ENCODE data around the gene ADORA2B. TPM values are rescaled to one million over a fixed set of nuclear protein-coding genes. Genes with fewer than 3 reads are reported as not detected.

The ADORA2B gene
- total and polyA plus RNA-seq, 5 experiments from 2014 or later = 0.23 to 2.2 (median 0.57) TPM; not detected in 2

DNA sequence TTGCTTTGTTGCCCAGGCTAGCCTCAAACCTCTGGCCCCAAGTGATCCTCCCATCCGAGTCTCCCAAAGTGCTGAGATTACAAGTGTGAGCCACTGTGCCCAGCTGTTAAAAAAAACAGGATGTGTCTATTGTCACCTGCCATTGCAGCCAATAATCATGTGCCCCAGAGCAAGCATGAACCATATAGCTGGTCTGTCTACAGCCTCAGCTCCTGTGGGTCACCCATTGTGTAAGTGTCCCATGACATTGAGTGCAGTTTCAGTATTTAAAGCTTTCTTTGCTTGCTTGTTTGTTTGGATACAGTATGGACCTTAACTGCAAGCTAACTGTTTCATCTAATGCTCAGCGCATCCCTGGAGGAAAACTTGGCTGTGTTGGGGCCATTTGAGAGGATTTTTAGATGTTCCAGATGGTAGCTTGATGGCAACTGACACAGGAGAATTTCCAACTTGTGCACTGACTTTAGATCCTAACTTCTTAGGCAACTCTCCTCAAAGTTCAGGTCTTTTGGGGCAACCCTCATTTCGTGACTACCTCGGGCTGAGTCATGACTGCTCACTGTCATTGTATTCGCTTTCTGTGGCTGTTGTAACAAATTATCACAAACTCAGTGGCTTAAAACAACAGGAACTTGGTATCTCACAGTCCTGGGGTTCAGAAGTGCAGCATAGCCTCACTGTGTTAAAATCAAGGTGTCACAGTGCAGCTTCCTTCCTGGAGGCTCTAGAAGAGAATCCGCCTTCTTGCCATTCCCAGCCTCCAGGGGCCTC lies 30.3 kb upstream of the ADORA2B start:
- no peak for ATAC-seq
- no peaks in the 10 kb centered on the region for H3K9me3 Mint-ChIP-seq
- H3K4me3 Mint-ChIP-seq = no peak overlapping the region
- H3K27me3 Mint-ChIP-seq = peaks cover 2 to 14% (median 8%) of the 10 kb centered on the region in 5 donors
- H3K36me3 Mint-ChIP-seq = no peaks in the 10 kb centered on the region
- H3K27ac Mint-ChIP-seq = peak overlapping the region in 1 of 10 donors; percentile 68
- DNase-seq = no peak
- POLR2A ChIA-PET = no interaction called here
- H3K4me1 Mint-ChIP-seq = peaks cover 0 to 2% (median 0%) of the 10 kb centered on the region in 4 donors

GRCh38 chr17:15915961-15916360 lies 29.0 kb upstream of the ADORA2B start:
- no peaks in the 10 kb centered on the region for H3K36me3 Mint-ChIP-seq
- H3K4me1 Mint-ChIP-seq = peaks cover 0 to 2% (median 0%) of the 10 kb centered on the region in 4 donors
- no peak overlapping the region for H3K27ac Mint-ChIP-seq
- ATAC-seq (no peak), DNase-seq (no peak)
- H3K27me3 Mint-ChIP-seq = peaks cover 5 to 18% (median 8%) of the 10 kb centered on the region in 5 donors
- POLR2A ChIA-PET = no interaction called here
- no peaks in the 10 kb centered on the region for H3K9me3 Mint-ChIP-seq
- H3K4me3 Mint-ChIP-seq = no peak overlapping the region

- H3K36me3 Mint-ChIP-seq = peaks cover 0 to 2% (median 0%) of the 10 kb centered on the region in 3 donors
Observed at GRCh38 chr17:15917021-15917437, 27.9 kb upstream of the ADORA2B start.

DNA sequence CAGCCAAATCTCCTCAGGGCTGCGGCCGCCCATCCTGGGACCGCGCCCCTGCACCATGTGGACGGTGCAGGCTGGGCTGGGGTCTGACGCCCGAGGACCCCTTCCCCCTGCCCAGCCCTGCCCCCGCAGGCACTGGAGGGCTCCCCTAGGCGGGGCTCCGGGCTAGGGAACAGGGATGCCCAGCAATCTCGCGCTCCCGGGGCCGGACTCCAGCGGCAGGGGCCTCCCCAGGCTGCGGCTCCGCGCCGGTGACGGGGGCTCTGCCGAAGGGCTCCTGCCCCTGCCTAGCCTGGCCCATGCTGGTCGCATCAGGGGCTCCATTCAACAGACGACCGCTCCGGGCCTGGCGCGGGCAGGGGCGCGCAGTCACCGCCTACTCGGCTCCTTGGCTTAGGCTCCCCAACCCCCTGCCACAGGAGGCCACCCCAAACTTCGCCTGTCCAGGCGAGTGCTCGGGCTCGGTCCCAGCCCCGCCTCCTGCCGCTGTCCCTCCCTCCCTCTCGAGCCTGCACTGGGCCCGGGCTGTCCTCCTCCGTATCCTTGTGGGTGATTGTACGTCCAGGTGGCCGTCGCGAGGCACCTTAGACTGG lies 27.4 kb upstream of the ADORA2B start:
- DNase-seq (no peak), ATAC-seq (no peak)
- no peak overlapping the region for H3K27ac Mint-ChIP-seq
- H3K27me3 Mint-ChIP-seq = peaks cover 5 to 18% (median 8%) of the 10 kb centered on the region in 5 donors
- H3K36me3 Mint-ChIP-seq = peaks cover 0 to 2% (median 0%) of the 10 kb centered on the region in 3 donors
- H3K4me3 Mint-ChIP-seq = peak overlapping the region in 1 of 10 donors; percentile 64
- peaks cover 0 to 2% (median 0%) of the 10 kb centered on the region in 4 donors for H3K4me1 Mint-ChIP-seq
- H3K9me3 Mint-ChIP-seq = peaks cover 0 to 5% (median 4%) of the 10 kb centered on the region in 9 donors
- POLR2A ChIA-PET = no interaction called here

More at GRCh38 chr17:15917021-15917437, 27.9 kb upstream of the ADORA2B start:
- DNase-seq = no peak
- Mint-ChIP-seq H3K27me3 (peaks cover 5 to 18% (median 8%) of the 10 kb centered on the region in 5 donors), H3K27ac (no peak overlapping the region), H3K9me3 (peaks cover 0 to 5% (median 3%) of the 10 kb centered on the region in 9 donors), H3K4me1 (peaks cover 0 to 2% (median 0%) of the 10 kb centered on the region in 4 donors), H3K4me3 (no peak overlapping the region)
- ATAC-seq = no peak
- POLR2A ChIA-PET = interaction anchor here (0.6 kb wide), 1 partner anchor 402 kb away, joined by 4 read pairs; no protein-coding TSS in a partner anchor

GRCh38 chr17:15918261-15918660 lies 26.7 kb upstream of the ADORA2B start:
- no peak overlapping the region for H3K27ac Mint-ChIP-seq
- peaks cover 0 to 2% (median 0%) of the 10 kb centered on the region in 3 donors for H3K36me3 Mint-ChIP-seq
- ATAC-seq (peak in 1 of 2 donors; percentile 38), DNase-seq (no peak)
- H3K9me3 Mint-ChIP-seq = peaks cover 0 to 5% (median 4%) of the 10 kb centered on the region in 9 donors
- H3K27me3 Mint-ChIP-seq = peaks cover 5 to 18% (median 8%) of the 10 kb centered on the region in 5 donors
- H3K4me1 Mint-ChIP-seq = peaks cover 0 to 2% (median 0%) of the 10 kb centered on the region in 4 donors
- POLR2A ChIA-PET = no interaction called here
- no peak overlapping the region for H3K4me3 Mint-ChIP-seq

DNA sequence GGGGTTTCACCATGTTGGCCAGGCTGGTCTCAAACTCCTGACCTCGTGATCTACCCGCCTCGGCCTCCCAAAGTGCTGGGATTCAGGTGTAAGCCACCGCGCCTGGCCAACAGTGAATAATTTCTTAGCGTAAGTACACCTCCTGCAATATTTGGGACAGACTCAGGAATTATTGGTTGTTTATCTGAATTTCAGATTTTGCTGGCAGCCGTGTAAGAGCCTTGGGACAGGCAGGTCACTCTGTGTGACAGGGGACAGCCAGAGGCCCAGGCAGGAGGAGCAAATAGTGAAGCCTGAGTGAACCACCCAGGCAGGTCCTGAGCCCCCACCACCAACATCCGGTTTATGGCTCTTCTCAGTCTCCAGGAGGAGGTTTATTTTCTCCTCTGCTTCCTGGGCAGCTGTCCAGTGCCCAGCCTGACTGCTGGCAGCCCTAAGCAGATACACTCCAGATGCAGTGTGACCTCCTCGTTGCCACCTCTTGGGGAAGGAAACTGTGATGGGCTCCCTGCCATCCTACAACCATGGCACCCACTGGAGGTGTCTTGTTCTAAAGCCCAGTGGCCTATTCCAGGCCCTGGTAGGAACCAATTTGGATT lies 26.2 kb upstream of the ADORA2B start:
- H3K36me3 Mint-ChIP-seq = peaks cover 0 to 2% (median 0%) of the 10 kb centered on the region in 3 donors

GRCh38 chr17:15919466-15919865 lies 25.5 kb upstream of the ADORA2B start:
- H3K9me3 Mint-ChIP-seq = peaks cover 0 to 5% (median 4%) of the 10 kb centered on the region in 9 donors
- H3K27ac Mint-ChIP-seq = no peak overlapping the region
- H3K4me1 Mint-ChIP-seq = peaks cover 0 to 2% (median 0%) of the 10 kb centered on the region in 4 donors
- no peak for ATAC-seq
- H3K36me3 Mint-ChIP-seq = peaks cover 0 to 2% (median 0%) of the 10 kb centered on the region in 3 donors
- H3K4me3 Mint-ChIP-seq = no peak overlapping the region
- no peak for DNase-seq
- POLR2A ChIA-PET = no interaction called here
- H3K27me3 Mint-ChIP-seq = peaks cover 5 to 18% (median 8%) of the 10 kb centered on the region in 5 donors

More for the DNA sequence above, 26.2 kb upstream of the ADORA2B start:
- H3K4me3 Mint-ChIP-seq = no peak overlapping the region
- peaks cover 5 to 18% (median 8%) of the 10 kb centered on the region in 5 donors for H3K27me3 Mint-ChIP-seq
- no peak for ATAC-seq
- peaks cover 0 to 2% (median 0%) of the 10 kb centered on the region in 4 donors for H3K4me1 Mint-ChIP-seq
- H3K9me3 Mint-ChIP-seq = peaks cover 0 to 5% (median 4%) of the 10 kb centered on the region in 9 donors
- POLR2A ChIA-PET = no interaction called here
- peak overlapping the region in 1 of 10 donors; percentile 13 for H3K27ac Mint-ChIP-seq
- no peak for DNase-seq

- peaks cover 0 to 5% (median 4%) of the 10 kb centered on the region in 9 donors for H3K9me3 Mint-ChIP-seq
Observed at GRCh38 chr17:15920758-15921239, 24.1 kb upstream of the ADORA2B start.

GRCh38 chr17:15921640-15922039 lies 23.3 kb upstream of the ADORA2B start:
- Mint-ChIP-seq H3K27ac (no peak overlapping the region), H3K27me3 (peaks cover 5 to 16% (median 8%) of the 10 kb centered on the region in 5 donors), H3K4me1 (peaks cover 0 to 3% (median 1%) of the 10 kb centered on the region in 4 donors), H3K36me3 (peaks cover 0 to 2% (median 0%) of the 10 kb centered on the region in 3 donors), H3K4me3 (no peak overlapping the region), H3K9me3 (peaks cover 0 to 5% (median 4%) of the 10 kb centered on the region in 9 donors)
- DNase-seq (no peak), ATAC-seq (no peak)
- POLR2A ChIA-PET = no interaction called here

More at GRCh38 chr17:15920758-15921239, 24.1 kb upstream of the ADORA2B start:
- peaks cover 5 to 18% (median 8%) of the 10 kb centered on the region in 5 donors for H3K27me3 Mint-ChIP-seq
- DNase-seq (no peak), ATAC-seq (no peak)
- H3K27ac Mint-ChIP-seq = no peak overlapping the region
- H3K4me1 Mint-ChIP-seq = peaks cover 0 to 2% (median 0%) of the 10 kb centered on the region in 4 donors
- POLR2A ChIA-PET = no interaction called here
- peaks cover 0 to 2% (median 0%) of the 10 kb centered on the region in 3 donors for H3K36me3 Mint-ChIP-seq
- H3K4me3 Mint-ChIP-seq = no peak overlapping the region

- Mint-ChIP-seq H3K4me3 (no peak overlapping the region), H3K36me3 (peaks cover 0 to 2% (median 0%) of the 10 kb centered on the region in 3 donors), H3K27ac (no peak overlapping the region), H3K27me3 (peaks cover 5 to 13% (median 8%) of the 10 kb centered on the region in 5 donors), H3K9me3 (peaks cover 0 to 5% (median 4%) of the 10 kb centered on the region in 9 donors), H3K4me1 (peaks cover 0 to 3% (median 1%) of the 10 kb centered on the region in 4 donors)
- ATAC-seq (no peak), DNase-seq (no peak)
- POLR2A ChIA-PET = no interaction called here
Observed at GRCh38 chr17:15922586-15922985, 22.3 kb upstream of the ADORA2B start.

DNA sequence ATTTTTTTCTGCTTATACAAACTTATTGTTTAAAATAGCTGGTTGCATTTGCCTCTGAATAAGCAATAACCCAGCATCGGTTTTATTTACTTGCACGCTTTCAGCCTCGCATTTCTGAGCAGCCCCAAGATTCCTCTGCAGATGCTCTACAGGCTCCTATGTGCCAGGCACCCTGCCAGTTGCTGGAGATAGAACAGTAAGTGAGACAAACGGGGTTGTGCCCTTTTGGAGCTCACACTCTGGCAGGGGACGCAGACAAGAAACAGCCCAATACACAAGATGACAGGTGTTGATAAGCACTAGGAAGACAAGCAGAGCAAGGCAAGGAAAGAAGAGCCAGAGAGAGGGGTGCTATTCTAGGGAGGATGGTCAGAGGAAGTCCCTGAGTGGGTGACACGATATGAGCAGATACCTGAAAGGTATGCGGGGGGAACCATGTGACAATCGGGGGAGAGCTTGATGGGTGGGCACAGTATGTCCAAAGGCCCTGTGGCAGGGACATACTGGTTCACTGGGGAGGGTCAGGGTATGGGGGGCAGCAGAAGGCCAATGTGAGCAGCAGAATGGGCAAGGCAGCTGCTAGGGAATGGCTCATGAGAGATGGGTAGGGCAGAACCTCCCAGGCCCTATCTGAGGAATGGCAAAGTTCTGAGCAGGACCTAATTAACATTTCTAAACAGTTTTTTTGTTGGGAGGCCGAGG lies 18.7 kb upstream of the ADORA2B start:
- ATAC-seq (no peak), DNase-seq (no peak)
- POLR2A ChIA-PET = no interaction called here
- H3K9me3 Mint-ChIP-seq = peaks cover 0 to 5% (median 4%) of the 10 kb centered on the region in 9 donors
- no peak overlapping the region for H3K27ac Mint-ChIP-seq
- H3K4me3 Mint-ChIP-seq = no peak overlapping the region
- H3K27me3 Mint-ChIP-seq = peaks cover 7 to 31% (median 13%) of the 10 kb centered on the region in 5 donors
- H3K36me3 Mint-ChIP-seq = peaks cover 0 to 2% (median 0%) of the 10 kb centered on the region in 3 donors
- peaks cover 0 to 7% (median 6%) of the 10 kb centered on the region in 4 donors for H3K4me1 Mint-ChIP-seq

DNA sequence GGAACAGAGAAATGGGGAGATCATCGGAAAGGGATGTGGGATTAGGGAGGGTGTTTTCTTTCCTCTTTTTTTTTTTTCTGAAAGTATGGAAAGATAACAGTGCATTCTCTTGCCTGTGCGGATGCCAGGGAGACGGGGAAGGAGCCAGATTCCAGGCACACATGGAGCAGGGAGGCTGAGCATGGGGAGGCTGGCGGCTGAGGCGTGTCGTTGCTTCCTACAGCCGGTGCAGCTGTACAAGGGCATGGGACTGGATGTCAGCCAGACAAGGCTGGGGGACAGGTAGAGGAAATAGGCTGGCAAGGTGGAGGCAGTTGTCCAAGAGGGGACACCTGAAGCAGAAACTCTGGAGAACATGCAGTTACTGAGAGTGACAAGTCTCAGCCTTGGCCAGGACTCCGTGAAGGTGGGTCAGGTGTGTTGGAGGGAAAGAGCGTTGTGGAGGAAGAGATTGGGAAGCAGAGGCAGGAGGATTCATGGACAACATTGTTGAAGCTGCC lies 16.6 kb upstream of the ADORA2B start:
- Mint-ChIP-seq H3K27me3 (peaks cover 5 to 31% (median 13%) of the 10 kb centered on the region in 5 donors), H3K27ac (peak overlapping the region in 3 of 10 donors; percentile 2 to 46 (median 18)), H3K4me1 (peaks cover 0 to 7% (median 6%) of the 10 kb centered on the region in 4 donors), H3K4me3 (no peak overlapping the region), H3K36me3 (no peaks in the 10 kb centered on the region), H3K9me3 (no peaks in the 10 kb centered on the region)
- ATAC-seq (no peak), DNase-seq (no peak)
- POLR2A ChIA-PET = no interaction called here
